GM21367 (cell line): Measurements from ENCODE around the gene TMEM223.
"Not testable (repeated sequence)": the region's sequence is repeated elsewhere in the genome, so short reads cannot be mapped to it uniquely, and the experiment has no call there.

Source experiments
- ATAC-seq: cut with Tn5 transposase; IDR thresholded peaks from one replicate; pipeline ENCODE4 v1.9.1; 2021; ENCODE audit not compliant: unreplicated experiment

TMEM223 gene, protein sequence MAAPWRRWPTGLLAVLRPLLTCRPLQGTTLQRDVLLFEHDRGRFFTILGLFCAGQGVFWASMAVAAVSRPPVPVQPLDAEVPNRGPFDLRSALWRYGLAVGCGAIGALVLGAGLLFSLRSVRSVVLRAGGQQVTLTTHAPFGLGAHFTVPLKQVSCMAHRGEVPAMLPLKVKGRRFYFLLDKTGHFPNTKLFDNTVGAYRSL

DNA sequence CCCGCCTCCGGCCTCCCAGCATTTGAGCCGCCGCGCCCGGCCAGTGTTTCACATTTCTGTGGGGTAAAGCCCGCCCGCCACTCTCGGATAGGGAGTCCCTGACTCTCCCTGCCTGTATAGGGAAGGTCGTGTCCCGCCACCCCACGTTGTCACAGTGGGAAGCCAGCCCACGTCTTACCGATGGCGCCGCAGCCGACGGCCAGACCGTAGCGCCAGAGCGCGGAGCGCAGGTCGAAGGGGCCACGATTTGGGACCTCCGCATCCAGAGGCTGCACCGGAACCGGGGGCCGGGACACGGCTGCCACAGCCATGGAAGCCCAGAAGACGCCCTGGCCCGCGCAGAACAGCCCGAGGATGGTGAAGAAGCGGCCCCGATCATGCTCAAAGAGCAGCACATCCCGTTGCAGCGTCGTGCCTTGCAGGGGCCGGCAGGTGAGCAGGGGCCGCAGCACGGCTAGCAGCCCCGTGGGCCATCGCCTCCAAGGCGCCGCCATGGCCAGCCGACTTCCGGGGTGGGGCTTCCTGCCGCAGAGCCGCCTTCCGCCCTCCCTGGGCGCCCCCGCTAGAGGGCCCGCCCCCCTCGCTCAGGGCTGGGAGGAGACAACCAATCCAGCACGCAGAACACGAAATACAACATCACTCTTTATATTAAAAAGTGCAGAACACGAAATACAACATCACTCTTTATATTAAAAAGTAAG, at the start of gene TMEM223:
Gene TMEM223 (minus strand): TSS at position 506 of the 701 bp plus-strand sequence. CDS start 12 bp downstream, at position 494.
- peak; percentile 59 for ATAC-seq

DNA sequence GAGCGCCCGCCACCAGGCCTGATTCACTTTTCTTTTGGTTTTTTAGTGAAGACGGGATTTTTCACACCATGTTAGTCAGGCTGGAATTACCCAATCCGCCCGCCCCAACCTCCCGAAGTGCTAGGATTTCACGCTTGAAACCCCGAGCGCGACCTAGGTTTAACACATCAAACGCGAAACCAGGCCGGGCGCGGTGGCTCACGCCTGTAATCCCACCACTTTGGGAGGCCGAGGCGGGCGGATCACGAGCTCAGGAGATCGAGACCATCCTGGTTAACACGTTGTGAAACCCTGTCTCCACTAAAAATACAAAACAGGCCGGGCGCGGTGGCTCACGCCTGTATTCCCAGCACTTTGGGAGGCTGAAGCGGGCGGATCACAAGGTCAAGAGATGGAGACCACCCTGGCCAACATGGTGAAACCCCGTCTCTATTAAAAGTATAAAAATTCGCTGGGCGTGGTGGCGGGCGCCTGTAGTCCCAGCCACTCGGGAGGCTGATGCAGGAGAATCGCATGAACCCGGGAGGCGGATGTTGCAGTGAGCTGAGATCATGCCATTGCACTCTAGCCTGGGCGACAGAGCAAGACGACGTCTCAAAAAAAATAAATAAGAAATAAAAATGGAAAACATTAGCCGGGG, 49.0 kb upstream of the TMEM223 start:
- ATAC-seq, result not testable (repeated sequence)

GRCh38 chr11:62839050-62839945, 47.5 kb upstream of the TMEM223 start, which contains the start of gene WDR74:
Gene WDR74, minus strand, starts transcription at chr11:62839590. Its CDS starts 20 bp downstream, at chr11:62839570.
- peak; percentile 41 for ATAC-seq

DNA sequence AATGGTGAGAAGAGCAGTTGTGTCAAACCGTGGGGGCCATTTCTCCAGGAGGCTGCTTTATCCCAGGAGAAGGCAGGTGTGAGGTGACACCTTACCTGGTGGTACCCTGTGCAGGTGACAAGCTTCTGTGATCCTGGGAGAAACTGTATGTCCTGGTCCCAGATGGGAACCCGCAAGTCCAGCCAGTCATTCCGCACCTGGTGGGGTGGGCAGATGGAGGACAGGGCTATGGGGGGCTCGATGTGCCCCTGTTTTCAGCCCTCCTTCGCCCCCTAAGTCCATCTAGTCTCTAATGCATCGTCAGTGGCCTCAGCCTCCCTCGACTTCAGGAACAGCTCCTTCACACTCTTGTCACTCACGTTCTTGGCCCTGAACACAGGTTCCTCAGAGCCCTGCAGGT, 43.5 kb upstream of the TMEM223 start:
- no peak for ATAC-seq

DNA sequence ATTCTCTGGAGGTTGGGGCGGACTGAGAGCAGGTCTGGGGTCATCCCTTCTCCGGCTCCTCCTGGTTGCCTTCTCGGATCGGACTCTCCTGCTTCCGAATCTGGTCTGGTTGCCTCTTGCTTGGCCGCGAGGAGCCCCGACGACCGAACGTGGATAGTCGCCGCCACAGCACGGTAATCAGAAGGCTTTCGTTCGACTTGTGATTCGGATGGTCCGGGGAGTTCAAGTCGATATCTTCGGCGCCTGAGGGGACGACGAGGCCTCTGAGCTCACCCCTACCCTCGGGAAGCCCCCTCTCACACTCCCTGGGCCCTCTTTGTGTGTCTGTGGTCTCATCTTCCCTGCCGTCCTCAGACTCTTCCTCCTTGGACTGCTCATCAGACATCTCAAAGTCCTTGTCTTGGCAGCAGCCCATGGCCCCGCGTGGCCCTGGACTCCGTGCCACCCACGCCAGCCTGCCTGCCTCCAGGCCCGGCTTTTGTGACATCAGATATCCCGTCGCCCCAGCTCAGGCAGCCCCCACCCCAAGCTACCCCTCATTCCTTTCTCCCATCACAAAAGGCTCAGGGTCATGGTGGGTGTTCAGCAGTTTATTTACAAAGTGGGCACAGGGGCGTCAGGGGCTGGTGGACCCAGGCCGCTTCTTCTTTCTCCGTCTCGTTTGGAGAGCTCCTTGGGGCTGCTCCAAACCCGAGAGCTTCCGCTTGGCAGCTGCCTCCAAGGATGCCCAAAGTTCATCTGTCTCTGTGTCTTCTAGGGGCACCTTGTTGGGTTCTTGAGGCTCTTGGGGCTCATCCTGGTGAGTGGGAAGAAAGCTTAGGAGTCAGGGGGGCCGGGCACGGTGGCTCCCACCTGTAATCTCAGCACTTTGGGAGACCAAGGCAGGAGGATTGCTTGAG, 40.8 kb upstream of the TMEM223 start, which contains the start of gene TEX54:
Gene TEX54 (minus strand): TSS at position 506 of the 899 bp plus-strand sequence.
- no peak for ATAC-seq

GRCh38 chr11:62831520-62832335, 39.9 kb upstream of the TMEM223 start, which contains the start of gene STX5:
Gene STX5, minus strand, starts transcription at chr11:62832051. Its CDS starts 808 bp downstream, at chr11:62831243.
- peak; percentile 69 for ATAC-seq

- ATAC-seq, result no peak
These were observed 39.2 kb upstream of the TMEM223 start for GRCh38 chr11:62830904-62831519.

- ATAC-seq, result not testable (repeated sequence)
These were observed 36.3 kb upstream of the TMEM223 start for GRCh38 chr11:62828130-62828529.

GRCh38 chr11:62823677-62824076, 31.9 kb upstream of the TMEM223 start:
- no peak for ATAC-seq

DNA sequence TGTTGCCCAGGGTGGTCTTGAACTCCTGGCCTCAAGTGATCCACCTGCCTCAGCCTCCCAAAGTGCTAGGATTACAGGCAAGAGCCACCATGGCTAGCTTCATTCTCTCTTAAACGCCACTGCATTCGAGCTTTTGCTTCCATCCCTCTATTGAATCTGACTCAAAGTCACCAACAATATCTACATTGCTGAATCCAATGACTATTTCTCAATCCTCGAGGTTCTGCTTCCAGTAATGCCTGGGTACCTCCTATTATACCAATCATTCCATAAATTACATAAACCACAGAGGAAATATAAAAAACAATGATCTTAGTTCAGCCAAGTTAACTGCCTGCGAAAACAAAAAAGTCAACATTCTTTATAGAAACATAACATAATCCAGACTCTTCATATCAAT, 25.3 kb upstream of the TMEM223 start:
- ATAC-seq, result no peak

- ATAC-seq, result no peak
These were observed 24.8 kb upstream of the TMEM223 start for GRCh38 chr11:62816557-62816956.

GRCh38 chr11:62811659-62812058, 19.9 kb upstream of the TMEM223 start:
- ATAC-seq, result no peak

DNA sequence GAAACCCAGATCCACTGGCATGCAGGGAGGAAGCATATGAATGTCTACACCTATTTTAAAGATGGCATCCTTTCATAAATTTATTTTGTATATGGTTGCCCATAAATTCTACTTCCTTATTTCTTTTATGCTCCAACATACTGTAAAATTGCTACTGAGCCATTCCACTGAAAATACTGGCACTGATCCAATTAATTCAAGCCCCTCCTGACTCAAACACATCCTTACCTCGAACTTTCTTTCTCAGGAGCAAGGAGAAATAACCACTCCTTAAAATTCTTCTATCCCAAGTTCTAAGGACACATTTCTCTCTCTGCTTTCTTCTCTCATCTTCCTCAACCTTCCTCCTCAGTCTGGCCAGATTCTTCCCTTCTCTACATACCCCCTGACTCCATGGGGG, 18.9 kb upstream of the TMEM223 start:
- ATAC-seq, result no peak

DNA sequence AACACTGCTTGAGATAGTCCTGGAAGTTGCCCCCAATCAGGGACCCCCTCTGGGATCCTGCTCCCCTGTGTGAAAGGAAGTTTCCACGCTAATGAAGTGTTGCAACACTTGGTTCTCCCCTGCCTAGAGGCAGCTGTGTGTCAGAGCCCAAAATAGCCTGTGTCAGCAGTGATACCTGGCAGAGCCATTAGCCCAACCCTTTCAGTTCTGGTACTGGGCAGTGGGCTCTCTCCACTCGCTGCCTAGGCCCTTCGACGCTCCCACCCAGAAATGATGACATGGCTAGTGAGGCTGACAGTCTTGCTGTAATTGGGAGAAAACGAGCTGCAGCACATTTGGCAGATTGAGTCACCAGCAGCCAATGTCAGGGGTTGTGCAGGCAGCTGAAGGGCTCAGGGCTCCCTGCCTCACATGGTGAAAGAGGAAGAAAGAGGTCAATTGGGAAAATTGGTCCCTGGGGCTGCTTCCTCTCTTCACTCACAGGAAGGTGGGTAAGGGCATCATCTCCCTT, 14.9 kb upstream of the TMEM223 start:
- no peak for ATAC-seq

- peak; percentile 5 for ATAC-seq
These were observed 14.2 kb upstream of the TMEM223 start for GRCh38 chr11:62805961-62806441.

- peak; percentile 65 for ATAC-seq
These were observed 13.5 kb upstream of the TMEM223 start, which contains the start of gene NXF1 for GRCh38 chr11:62805076-62805892. Gene NXF1, minus strand, starts transcription at chr11:62805440. Its CDS starts 84 bp downstream, at chr11:62805356.
